ENCODE results near the gene GPX1. TPM values are rescaled to one million over a fixed set of nuclear protein-coding genes. Genes with fewer than 3 reads are reported as not detected.

Gene GPX1
- total RNA-seq, 1 donor from 2014 or later, result 97.9 TPM

GRCh38 chr3:49313896-49314688, 44.1 kb downstream of the GPX1 start:
- Mint-ChIP-seq H3K27ac (no peak overlapping the region), H3K4me3 (no peak overlapping the region), H3K36me3 (peaks cover 17% of the 10 kb centered on the region), H3K9me3 (no peaks in the 10 kb centered on the region), H3K27me3 (ENCODE audit: low read depth) (no peaks in the 10 kb centered on the region), H3K4me1 (no peaks in the 10 kb centered on the region)
- TF ChIP-seq CTCF (IDR thresholded peaks at IDR 0.05; ENCODE audit: unreplicated experiment), result no peak
- DNase-seq (ENCODE audit: low spot score in 2 of 2, unreplicated experiment in 2 of 2), result no peak

DNA sequence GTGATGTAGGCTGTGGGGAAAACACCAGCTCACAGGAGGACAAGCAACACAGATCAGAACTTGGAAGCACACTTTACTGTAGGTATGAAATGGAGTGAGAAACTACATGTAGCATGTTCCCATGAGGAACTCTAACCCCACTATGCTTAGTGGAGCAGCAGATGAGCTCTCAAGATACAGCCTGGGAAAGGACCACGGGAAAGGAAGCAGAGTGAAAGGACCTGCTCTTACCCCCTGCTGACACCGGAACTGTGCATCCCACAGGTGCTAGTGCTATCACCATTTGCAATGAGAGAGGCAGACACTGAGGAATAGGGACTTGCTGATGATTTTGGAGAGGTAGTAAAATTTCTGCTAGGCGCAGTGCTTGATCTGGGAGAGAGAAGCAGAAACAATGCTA, 46.9 kb downstream of the GPX1 start:
- Mint-ChIP-seq H3K27ac (no peak overlapping the region), H3K27me3 (ENCODE audit: low read depth) (no peaks in the 10 kb centered on the region), H3K36me3 (peaks cover 22% of the 10 kb centered on the region), H3K4me3 (no peak overlapping the region), H3K9me3 (no peaks in the 10 kb centered on the region), H3K4me1 (no peaks in the 10 kb centered on the region)
- DNase-seq (ENCODE audit: low spot score in 2 of 2, unreplicated experiment in 2 of 2), result no peak
- TF ChIP-seq CTCF (IDR thresholded peaks at IDR 0.05; ENCODE audit: unreplicated experiment), result no peak

GRCh38 chr3:49310677-49311076, 47.5 kb downstream of the GPX1 start:
- H3K4me1 Mint-ChIP-seq, result no peaks in the 10 kb centered on the region
- no peaks in the 10 kb centered on the region for H3K9me3 Mint-ChIP-seq
- H3K27me3 Mint-ChIP-seq (ENCODE audit: low read depth), result no peaks in the 10 kb centered on the region
- no peak for TF ChIP-seq CTCF (IDR thresholded peaks at IDR 0.05; ENCODE audit: unreplicated experiment)
- no peak for DNase-seq (ENCODE audit: low spot score in 2 of 2, unreplicated experiment in 2 of 2)
- H3K36me3 Mint-ChIP-seq, result peaks cover 22% of the 10 kb centered on the region
- H3K4me3 Mint-ChIP-seq, result no peak overlapping the region
- H3K27ac Mint-ChIP-seq, result no peak overlapping the region

Other genes with a start within 250 kb of the GPX1 start
- 76.2 to 79.7 TPM (median 76.6 TPM) in 3 replicates for gene USP19, start 237.5 kb downstream of the GPX1 start, total RNA-seq
- 335 to 359 TPM (median 348 TPM) in 3 replicates for gene LAMB2, start 225.3 kb downstream of the GPX1 start, total RNA-seq
- 28.7 to 29.8 TPM (median 28.9 TPM) in 3 replicates for gene CCDC71, start 192.0 kb downstream of the GPX1 start, total RNA-seq
- 51.2 to 58.8 TPM (median 55.5 TPM) in 3 replicates for gene KLHDC8B, start 186.8 kb downstream of the GPX1 start, total RNA-seq
- 13.2 to 14.7 TPM (median 13.4 TPM) in 3 replicates for gene C3orf62, start 81.1 kb downstream of the GPX1 start, total RNA-seq
- gene USP4, start 18.3 kb downstream of the GPX1 start, total RNA-seq, result 53.1 to 55.3 TPM (median 54.5 TPM) in 3 replicates
- 248 to 261 TPM (median 250 TPM) in 3 replicates for gene RHOA, start 53.6 kb upstream of the GPX1 start, total RNA-seq
- gene TCTA, start 54.1 kb upstream of the GPX1 start, total RNA-seq, result 13.7 to 15.8 TPM (median 13.9 TPM) in 3 replicates
- 30.3 to 33.4 TPM (median 33.0 TPM) in 3 replicates for gene AMT, start 64.1 kb upstream of the GPX1 start, total RNA-seq
- 29.3 to 34.4 TPM (median 31.9 TPM) in 3 replicates for gene NICN1, start 71.0 kb upstream of the GPX1 start, total RNA-seq
- gene DAG1, start 111.9 kb upstream of the GPX1 start, total RNA-seq, result 118 to 128 TPM (median 120 TPM) in 3 replicates
- gene BSN, start 196.1 kb upstream of the GPX1 start, total RNA-seq, result 0.67 to 0.75 TPM (median 0.69 TPM) in 3 replicates

Measured in mesothelial cell of epicardium (in vitro differentiated cells).